Nephron (organoid): ENCODE measurements around the gene RAMAC.

Experiments used
- H3K27ac Mint-ChIP-seq, 3 experiments: 2 replicates each; pipeline ENCODE4 v1.8.0; 2020; ENCODE audit warnings: mixed read lengths in 3 of 3, mild to moderate bottlenecking in 2 of 3, moderate library complexity in 1 of 3
- H3K27me3 Mint-ChIP-seq: 2 replicates; pipeline ENCODE4 v1.8.0; 2021; ENCODE audit warnings: low read depth, mild to moderate bottlenecking, moderate library complexity, mixed read lengths
- H3K36me3 Mint-ChIP-seq: 2 replicates; pipeline ENCODE4 v1.8.0; 2020; ENCODE audit warnings: low read depth, mixed read lengths
- H3K4me1 Mint-ChIP-seq: 2 replicates; pipeline ENCODE4 v1.8.0; 2020; ENCODE audit warnings: mixed read lengths
- H3K4me3 Mint-ChIP-seq, 3 experiments: 2 replicates each; pipeline ENCODE4 v1.8.0; 2020; ENCODE audit warnings: mild to moderate bottlenecking in 3 of 3, mixed read lengths in 3 of 3, moderate library complexity in 2 of 3
- H3K9me3 Mint-ChIP-seq: 2 replicates; pipeline ENCODE4 v1.8.0; 2020; ENCODE audit warnings: mixed read lengths
- CTCF ChIP-seq, 3 experiments: fragments of 200-600 bp; sonication (generic); IDR thresholded peaks; one replicate each; pipeline ENCODE4 v1.5.0; 2021; ENCODE audit warnings: antibody characterized with exemption in 3 of 3; ENCODE audit not compliant: unreplicated experiment in 3 of 3

RAMAC gene

GRCh38 chr15:83011271-83012075 lies 25.5 kb downstream of the RAMAC start, which contains the start of gene C15orf40:
TSS of gene C15orf40 (minus strand) at chr15:83011639. CDS start at chr15:83011607, 32 bp downstream.
- peaks cover 45% of the 10 kb centered on the region for H3K36me3 Mint-ChIP-seq
- TF ChIP-seq CTCF (IDR thresholded peaks at IDR 0.05; ENCODE audit: unreplicated experiment in 3 of 3), result peak; percentile 54 to 56 (median 55)
- H3K27ac Mint-ChIP-seq, result peak within 1 kb of the TSS; percentile 88 to 97 (median 95)
- H3K27me3 Mint-ChIP-seq, result no peaks in the 10 kb centered on the region
- H3K9me3 Mint-ChIP-seq, result no peaks in the 10 kb centered on the region
- H3K4me3 Mint-ChIP-seq, result peak within 1 kb of the TSS; percentile 97 to 100 (median 98)
- peaks cover 39% of the 10 kb centered on the region for H3K4me1 Mint-ChIP-seq

GRCh38 chr15:83012076-83012426 lies 26.0 kb downstream of the RAMAC start:
- no peak for TF ChIP-seq CTCF (IDR thresholded peaks at IDR 0.05; ENCODE audit: unreplicated experiment in 3 of 3)
- H3K9me3 Mint-ChIP-seq, result no peaks in the 10 kb centered on the region
- H3K27ac Mint-ChIP-seq, result peak overlapping the region; percentile 86 to 95 (median 88)

GRCh38 chr15:83012636-83013035 lies 26.6 kb downstream of the RAMAC start:
- Mint-ChIP-seq H3K4me1 (peaks cover 39% of the 10 kb centered on the region), H3K9me3 (no peaks in the 10 kb centered on the region), H3K27me3 (no peaks in the 10 kb centered on the region), H3K4me3 (peak overlapping the region; percentile 97 to 100 (median 98)), H3K27ac (peak overlapping the region; percentile 86 to 95 (median 88)), H3K36me3 (peaks cover 42% of the 10 kb centered on the region)
- TF ChIP-seq CTCF (IDR thresholded peaks at IDR 0.05; ENCODE audit: unreplicated experiment in 3 of 3), result no peak

More at GRCh38 chr15:83012076-83012426, 26.0 kb downstream of the RAMAC start:
- H3K4me3 Mint-ChIP-seq, result peak overlapping the region; percentile 97 to 100 (median 98)
- H3K4me1 Mint-ChIP-seq, result peaks cover 39% of the 10 kb centered on the region
- H3K36me3 Mint-ChIP-seq, result peaks cover 42% of the 10 kb centered on the region
- H3K27me3 Mint-ChIP-seq, result no peaks in the 10 kb centered on the region

GRCh38 chr15:83014205-83014653 lies 28.2 kb downstream of the RAMAC start:
- H3K4me1 Mint-ChIP-seq, result peaks cover 39% of the 10 kb centered on the region
- peak overlapping the region in 1 of 3 experiments; percentile 24 for H3K4me3 Mint-ChIP-seq
- H3K9me3 Mint-ChIP-seq, result no peaks in the 10 kb centered on the region
- TF ChIP-seq CTCF (IDR thresholded peaks at IDR 0.05; ENCODE audit: unreplicated experiment in 3 of 3), result no peak
- H3K27me3 Mint-ChIP-seq, result no peaks in the 10 kb centered on the region
- peak overlapping the region; percentile 3 to 21 (median 5) for H3K27ac Mint-ChIP-seq
- H3K36me3 Mint-ChIP-seq, result peaks cover 53% of the 10 kb centered on the region

GRCh38 chr15:83015361-83015760 lies 29.4 kb downstream of the RAMAC start:
- Mint-ChIP-seq H3K27ac (peak overlapping the region in 1 of 3 experiments; percentile 59), H3K27me3 (no peaks in the 10 kb centered on the region), H3K4me3 (peak overlapping the region in 1 of 3 experiments; percentile 23)

More at GRCh38 chr15:83015361-83015760, 29.4 kb downstream of the RAMAC start:
- Mint-ChIP-seq H3K4me1 (peaks cover 37% of the 10 kb centered on the region), H3K9me3 (no peaks in the 10 kb centered on the region), H3K36me3 (peaks cover 50% of the 10 kb centered on the region)
- no peak for TF ChIP-seq CTCF (IDR thresholded peaks at IDR 0.05; ENCODE audit: unreplicated experiment in 3 of 3)
